Astrocyte (in vitro differentiated cells and primary cell): ENCODE data around the gene SGK1. TPM values are rescaled to one million over a fixed set of nuclear protein-coding genes. Genes with fewer than 3 reads are reported as not detected.

Experiments
- DNase-seq: peaks from one replicate; pipeline ENCODE4 v3.0.0-alpha.2; 2010; ENCODE audit warnings: low read depth
- FAIRE-seq: peaks from 2 replicates; lab custom pipeline; 2011; peaks lifted over from hg19 to GRCh38; lab: Jason Lieb, UNC
- H2AFZ ChIP-seq: 2 replicates; pipeline ENCODE4 v1.6.0; 2012; ENCODE audit warnings: low read depth, low read length, inconsistent platforms
- H3K27ac ChIP-seq: 2 replicates; pipeline ENCODE4 v1.5.1; 2011; ENCODE audit warnings: low read depth, low read length, inconsistent platforms
- H3K27me3 ChIP-seq: 2 replicates; pipeline ENCODE4 v1.6.0; 2011; ENCODE audit warnings: low read length, inconsistent platforms; ENCODE audit not compliant: insufficient read depth
- H3K36me3 ChIP-seq: 2 replicates; pipeline ENCODE4 v1.5.1; 2011; ENCODE audit warnings: low read length, inconsistent platforms; ENCODE audit not compliant: insufficient read depth
- H3K4me1 ChIP-seq: 2 replicates; pipeline ENCODE4 v1.5.1; 2011; ENCODE audit warnings: low read length, inconsistent platforms; ENCODE audit not compliant: insufficient read depth
- H3K4me2 ChIP-seq: 2 replicates; pipeline ENCODE4 v1.6.0; 2012; ENCODE audit warnings: low read length, inconsistent platforms
- H3K4me3 ChIP-seq: 2 replicates; pipeline ENCODE4 v1.5.1; 2011; ENCODE audit warnings: low read depth, mild to moderate bottlenecking, low read length, inconsistent platforms; ENCODE audit not compliant: insufficient read depth
- H3K79me2 ChIP-seq: 2 replicates; pipeline ENCODE4 v1.6.0; 2012; ENCODE audit warnings: mild to moderate bottlenecking, low read length, inconsistent platforms; ENCODE audit not compliant: insufficient read depth
- H3K9ac ChIP-seq: 2 replicates; pipeline ENCODE4 v1.6.0; 2012; ENCODE audit warnings: mild to moderate bottlenecking, low read length, inconsistent platforms
- H3K9me3 ChIP-seq: 2 replicates; pipeline ENCODE4 v1.5.1; 2012; ENCODE audit warnings: low read depth, mild to moderate bottlenecking, low read length, inconsistent platforms; ENCODE audit not compliant: insufficient read depth
- H4K20me1 ChIP-seq: 2 replicates; pipeline ENCODE4 v1.6.0; 2012; ENCODE audit warnings: low read length, inconsistent platforms; ENCODE audit not compliant: insufficient read depth
- H3K27ac Mint-ChIP-seq: one replicate; pipeline ENCODE4 v1.8.0; 2021; ENCODE audit warnings: mild to moderate bottlenecking, mixed read lengths; ENCODE audit not compliant: unreplicated experiment
- H3K27me3 Mint-ChIP-seq: one replicate; pipeline ENCODE4 v1.8.0; 2021; ENCODE audit warnings: low read depth, mixed read lengths; ENCODE audit not compliant: unreplicated experiment
- H3K36me3 Mint-ChIP-seq: one replicate; pipeline ENCODE4 v1.8.0; 2021; ENCODE audit warnings: low read depth, mixed read lengths; ENCODE audit not compliant: unreplicated experiment
- H3K4me1 Mint-ChIP-seq: one replicate; pipeline ENCODE4 v1.8.0; 2021; ENCODE audit warnings: low read depth, mixed read lengths; ENCODE audit not compliant: unreplicated experiment
- H3K4me3 Mint-ChIP-seq: one replicate; pipeline ENCODE4 v1.8.0; 2021; ENCODE audit warnings: mild to moderate bottlenecking, moderate library complexity, mixed read lengths; ENCODE audit not compliant: unreplicated experiment
- H3K9me3 Mint-ChIP-seq: one replicate; pipeline ENCODE4 v1.8.0; 2021; ENCODE audit warnings: mild to moderate bottlenecking, mixed read lengths; ENCODE audit not compliant: unreplicated experiment
- CTCF ChIP-seq: IDR thresholded peaks from 2 replicates; pipeline ENCODE4 v1.5.1; 2011; ENCODE audit warnings: low read depth, mild to moderate bottlenecking, inconsistent platforms, low read length, moderate library complexity; ENCODE audit not compliant: insufficient read depth
- EZH2 ChIP-seq: IDR thresholded peaks from 2 replicates; pipeline ENCODE4 v1.6.1; 2012; ENCODE audit warnings: mild to moderate bottlenecking, low read length, inconsistent platforms; ENCODE audit not compliant: insufficient read depth
- total RNA-seq: library from RNA; stranded (reverse); gene quantifications from 2 replicates; pipeline ENCODE4 v1.2.1, GENCODE V29; 2021

The SGK1 gene
- total RNA-seq, 1 donor from 2014 or later, result 117 TPM

GRCh38 chr6:134148566-134148965, 169.3 kb downstream of the SGK1 start:
- H4K20me1 ChIP-seq, result no peaks in the 10 kb centered on the region
- H3K27me3 ChIP-seq, result no peaks in the 10 kb centered on the region
- Mint-ChIP-seq H3K36me3 (peaks cover 2% of the 10 kb centered on the region), H3K27ac (no peak overlapping the region), H3K9me3 (no peaks in the 10 kb centered on the region), H3K4me3 (no peak overlapping the region), H3K27me3 (peaks cover 6% of the 10 kb centered on the region), H3K4me1 (no peaks in the 10 kb centered on the region)
- no peak overlapping the region for H2AFZ ChIP-seq
- H3K27ac ChIP-seq, result no peak overlapping the region
- no peaks in the 10 kb centered on the region for H3K79me2 ChIP-seq
- no peaks in the 10 kb centered on the region for H3K36me3 ChIP-seq
- H3K4me1 ChIP-seq, result no peaks in the 10 kb centered on the region
- FAIRE-seq (no peak), DNase-seq (no peak)
- no peak for TF ChIP-seq CTCF
- no peak for TF ChIP-seq EZH2
- no peak overlapping the region for H3K4me2 ChIP-seq
- H3K9ac ChIP-seq, result no peak overlapping the region
- no peak overlapping the region for H3K4me3 ChIP-seq
- no peaks in the 10 kb centered on the region for H3K9me3 ChIP-seq

GRCh38 chr6:134147034-134147533, 170.8 kb downstream of the SGK1 start:
- no peak overlapping the region for H3K27ac ChIP-seq
- Mint-ChIP-seq H3K36me3 (peaks cover 2% of the 10 kb centered on the region), H3K9me3 (no peaks in the 10 kb centered on the region), H3K27ac (no peak overlapping the region), H3K4me1 (no peaks in the 10 kb centered on the region), H3K27me3 (peaks cover 5% of the 10 kb centered on the region), H3K4me3 (no peak overlapping the region)
- H3K4me2 ChIP-seq, result no peak overlapping the region
- no peaks in the 10 kb centered on the region for H3K27me3 ChIP-seq
- H3K4me3 ChIP-seq, result no peak overlapping the region
- DNase-seq, result no peak
- no peaks in the 10 kb centered on the region for H3K36me3 ChIP-seq
- H3K79me2 ChIP-seq, result no peaks in the 10 kb centered on the region
- no peaks in the 10 kb centered on the region for H3K9me3 ChIP-seq
- FAIRE-seq, result no peak
- H2AFZ ChIP-seq, result no peak overlapping the region
- H3K4me1 ChIP-seq, result no peaks in the 10 kb centered on the region
- H4K20me1 ChIP-seq, result no peaks in the 10 kb centered on the region
- TF ChIP-seq EZH2 (no peak), CTCF (no peak)
- H3K9ac ChIP-seq, result no peak overlapping the region

GRCh38 chr6:134146268-134147033, 171.5 kb downstream of the SGK1 start:
- H3K27ac Mint-ChIP-seq, result no peak overlapping the region
- Histone ChIP-seq H3K27me3 (no peaks in the 10 kb centered on the region), H3K4me2 (no peak overlapping the region), H2AFZ (no peak overlapping the region), H4K20me1 (no peaks in the 10 kb centered on the region), H3K27ac (no peak overlapping the region), H3K9me3 (no peaks in the 10 kb centered on the region), H3K4me3 (no peak overlapping the region), H3K36me3 (no peaks in the 10 kb centered on the region), H3K79me2 (no peaks in the 10 kb centered on the region), H3K4me1 (no peaks in the 10 kb centered on the region), H3K9ac (no peak overlapping the region)
- peaks cover 2% of the 10 kb centered on the region for H3K36me3 Mint-ChIP-seq
- no peak overlapping the region for H3K4me3 Mint-ChIP-seq
- no peak for FAIRE-seq
- H3K27me3 Mint-ChIP-seq, result peaks cover 4% of the 10 kb centered on the region
- H3K4me1 Mint-ChIP-seq, result no peaks in the 10 kb centered on the region
- no peak for TF ChIP-seq CTCF
- TF ChIP-seq EZH2, result no peak
- no peak for DNase-seq
- no peaks in the 10 kb centered on the region for H3K9me3 Mint-ChIP-seq
